ENCODE data around the gene MTERF1.

GRCh38 chr7:91826377-91826776 is 54.1 kb downstream of the MTERF1 start:
- TF ChIP-seq, protein P1, sequence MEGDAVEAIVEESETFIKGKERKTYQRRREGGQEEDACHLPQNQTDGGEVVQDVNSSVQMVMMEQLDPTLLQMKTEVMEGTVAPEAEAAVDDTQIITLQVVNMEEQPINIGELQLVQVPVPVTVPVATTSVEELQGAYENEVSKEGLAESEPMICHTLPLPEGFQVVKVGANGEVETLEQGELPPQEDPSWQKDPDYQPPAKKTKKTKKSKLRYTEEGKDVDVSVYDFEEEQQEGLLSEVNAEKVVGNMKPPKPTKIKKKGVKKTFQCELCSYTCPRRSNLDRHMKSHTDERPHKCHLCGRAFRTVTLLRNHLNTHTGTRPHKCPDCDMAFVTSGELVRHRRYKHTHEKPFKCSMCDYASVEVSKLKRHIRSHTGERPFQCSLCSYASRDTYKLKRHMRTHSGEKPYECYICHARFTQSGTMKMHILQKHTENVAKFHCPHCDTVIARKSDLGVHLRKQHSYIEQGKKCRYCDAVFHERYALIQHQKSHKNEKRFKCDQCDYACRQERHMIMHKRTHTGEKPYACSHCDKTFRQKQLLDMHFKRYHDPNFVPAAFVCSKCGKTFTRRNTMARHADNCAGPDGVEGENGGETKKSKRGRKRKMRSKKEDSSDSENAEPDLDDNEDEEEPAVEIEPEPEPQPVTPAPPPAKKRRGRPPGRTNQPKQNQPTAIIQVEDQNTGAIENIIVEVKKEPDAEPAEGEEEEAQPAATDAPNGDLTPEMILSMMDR (IDR thresholded peaks at IDR 0.05; ENCODE audit: borderline replicate concordance, extremely low read depth, low read length, poor library complexity, severe bottlenecking), result no peak
- TF ChIP-seq EZH2 (IDR thresholded peaks at IDR 0.05; ENCODE audit: borderline replicate concordance, low read depth, low read length, severe bottlenecking), result no peak

Measured in DND-41 (cell line).